Kidney (tissue), 14 donors: Measurements from ENCODE around the gene RAPGEF6. TPM values are rescaled to one million over a fixed set of nuclear protein-coding genes. Genes with fewer than 3 reads are reported as not detected.

Source experiments
- DNase-seq, 5 donors: peaks; one replicate each; pipeline ENCODE4 v3.0.0-alpha.2; 2013 to 2020
- FAIRE-seq: peaks from 2 replicates; lab custom pipeline; 2012; peaks lifted over from hg19 to GRCh38; lab: Jason Lieb, UNC
- H3K27ac ChIP-seq, 2 donors: one replicate each; pipeline ENCODE4 v1.7.0; 2013; ENCODE audit warnings: low read depth in 2 of 2, low read length in 2 of 2, inconsistent platforms in 1 of 2
- H3K27me3 ChIP-seq: one replicate; pipeline ENCODE4 v1.7.1; 2013; ENCODE audit warnings: low read length, inconsistent platforms; ENCODE audit not compliant: control insufficient read depth, insufficient read depth
- H3K36me3 ChIP-seq, 3 donors: one replicate each; pipeline versions ENCODE4 v1.7.0 to v1.7.1; 2013; ENCODE audit warnings: low read length in 3 of 3, control low read depth in 1 of 3, inconsistent platforms in 1 of 3; ENCODE audit not compliant: insufficient read depth in 3 of 3, control insufficient read depth in 2 of 3
- H3K4me1 ChIP-seq, 3 donors: one replicate each; pipeline versions ENCODE4 v1.7.0 to v1.7.1; 2013; ENCODE audit warnings: low read length in 3 of 3, inconsistent platforms in 1 of 3, low read depth in 1 of 3; ENCODE audit not compliant: control insufficient read depth in 2 of 3, insufficient read depth in 2 of 3
- H3K4me3 ChIP-seq, 3 donors: one replicate each; pipeline versions ENCODE4 v1.7.0 to v1.8.1; 2013; ENCODE audit warnings: low read length in 3 of 3, control low read depth in 1 of 3, inconsistent platforms in 1 of 3
- H3K9ac ChIP-seq, 3 donors: one replicate each; pipeline versions ENCODE4 v1.7.0 to v1.7.1; 2013; ENCODE audit warnings: low read length in 3 of 3, control low read depth in 1 of 3, inconsistent platforms in 1 of 3
- H3K9me3 ChIP-seq, 3 donors: one replicate each; pipeline versions ENCODE4 v1.7.0 to v1.7.1; 2013; ENCODE audit warnings: low read length in 3 of 3, control low read depth in 1 of 3, inconsistent platforms in 1 of 3; ENCODE audit not compliant: control insufficient read depth in 2 of 3, insufficient read depth in 1 of 3
- intact Hi-C: fragments of 100-400 bp; cut with DNase I; formaldehyde crosslinking; loops from one replicate; pipeline ENCODE4 v1.11.1; 2022
- polyA plus RNA-seq: library from polyadenylated mRNA; stranded (reverse); fragments of 350-450 nt; fragmentation: Illumina TruSeq; extraction: RNeasy Lipid Tissue Mini Kit (QIAGEN cat#74804); gene quantifications from one replicate; pipeline ENCODE4 v1.2.3, GENCODE V29; 2014; ENCODE audit warnings: low read depth, low replicate concordance; ENCODE audit not compliant: insufficient read depth
- total RNA-seq: library from RNA; stranded (reverse); fragmentation: NEBNext Ultra II Directional; extraction: Animal tissue kit (Norgen Biotek cat#: 25700); gene quantifications from one replicate; pipeline ENCODE4 v1.2.1, GENCODE V29; 2021
- TF ChIP-seq, protein P1 (sequence below): IDR thresholded peaks from 3 replicates; pipeline ENCODE4 v1.5.1; 2012; ENCODE audit warnings: mild to moderate bottlenecking, moderate library complexity, borderline replicate concordance; ENCODE audit not compliant: insufficient read depth; ENCODE audit errors: extremely low read depth
- donor health status: control.
- donor health status: control.
- donor health status: control.
- donor health status: control.
- donor health status: control.
- donor health status: DM: yes; HTN: yes; CAD: no.
- donor health status: Normal renal cell carcinoma (clear cell type).

RAPGEF6 gene
- total and polyA plus RNA-seq, 2 donors from 2014 or later = 1.8 to 28.6 TPM

DNA sequence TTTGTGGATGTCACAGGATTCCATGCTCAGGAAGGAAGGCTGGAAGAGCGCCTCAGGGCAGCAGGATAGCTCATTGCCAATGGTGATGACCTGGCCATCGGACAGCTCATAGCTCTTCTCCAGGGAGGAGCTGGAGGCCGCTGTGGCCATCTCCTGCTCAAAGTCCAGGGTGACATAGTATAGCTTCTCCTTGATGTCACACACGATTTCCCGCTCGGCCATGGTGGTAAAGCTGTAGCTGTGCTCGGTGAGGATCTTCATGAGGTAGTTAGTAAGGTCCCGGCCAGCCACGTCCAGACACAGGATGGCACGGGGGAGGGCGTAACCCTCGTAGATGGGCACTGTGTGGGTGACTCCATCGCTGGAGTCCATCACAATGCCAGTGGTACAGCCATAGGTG, 24.3 kb upstream of the RAPGEF6 start:
- H3K4me3 ChIP-seq = no peak overlapping the region
- H3K27ac ChIP-seq = no peak overlapping the region
- H3K9me3 ChIP-seq = no peaks in the 10 kb centered on the region
- H3K4me1 ChIP-seq = no peaks in the 10 kb centered on the region
- peaks cover 10 to 24% (median 13%) of the 10 kb centered on the region in 3 donors for H3K36me3 ChIP-seq
- H3K27me3 ChIP-seq = no peaks in the 10 kb centered on the region
- FAIRE-seq (no peak), DNase-seq (no peak)
- no peak overlapping the region for H3K9ac ChIP-seq
- TF ChIP-seq, protein P1, sequence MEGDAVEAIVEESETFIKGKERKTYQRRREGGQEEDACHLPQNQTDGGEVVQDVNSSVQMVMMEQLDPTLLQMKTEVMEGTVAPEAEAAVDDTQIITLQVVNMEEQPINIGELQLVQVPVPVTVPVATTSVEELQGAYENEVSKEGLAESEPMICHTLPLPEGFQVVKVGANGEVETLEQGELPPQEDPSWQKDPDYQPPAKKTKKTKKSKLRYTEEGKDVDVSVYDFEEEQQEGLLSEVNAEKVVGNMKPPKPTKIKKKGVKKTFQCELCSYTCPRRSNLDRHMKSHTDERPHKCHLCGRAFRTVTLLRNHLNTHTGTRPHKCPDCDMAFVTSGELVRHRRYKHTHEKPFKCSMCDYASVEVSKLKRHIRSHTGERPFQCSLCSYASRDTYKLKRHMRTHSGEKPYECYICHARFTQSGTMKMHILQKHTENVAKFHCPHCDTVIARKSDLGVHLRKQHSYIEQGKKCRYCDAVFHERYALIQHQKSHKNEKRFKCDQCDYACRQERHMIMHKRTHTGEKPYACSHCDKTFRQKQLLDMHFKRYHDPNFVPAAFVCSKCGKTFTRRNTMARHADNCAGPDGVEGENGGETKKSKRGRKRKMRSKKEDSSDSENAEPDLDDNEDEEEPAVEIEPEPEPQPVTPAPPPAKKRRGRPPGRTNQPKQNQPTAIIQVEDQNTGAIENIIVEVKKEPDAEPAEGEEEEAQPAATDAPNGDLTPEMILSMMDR = no peak
- intact Hi-C loops = no loop called here

DNA sequence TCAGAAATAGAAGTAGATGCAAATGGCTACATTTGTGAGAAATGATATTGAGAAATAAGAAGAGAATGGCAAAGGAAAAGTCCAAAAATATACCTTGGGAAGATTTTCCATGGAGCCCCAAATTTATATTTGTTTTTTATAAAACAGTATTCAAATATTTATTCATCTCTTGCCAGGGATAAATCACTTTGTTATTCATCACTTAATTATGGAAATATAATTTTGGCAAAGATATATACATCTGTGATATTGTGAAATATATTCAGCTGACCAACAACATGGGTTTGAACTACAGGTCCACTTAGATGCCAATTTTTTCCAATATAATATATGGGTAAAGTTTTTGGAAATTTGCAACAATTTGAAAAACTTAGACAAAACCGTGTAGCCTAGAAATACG, 19.7 kb upstream of the RAPGEF6 start:
- Histone ChIP-seq H3K9me3 (no peaks in the 10 kb centered on the region), H3K36me3 (peaks cover 11 to 27% (median 14%) of the 10 kb centered on the region in 3 donors), H3K4me3 (no peak overlapping the region), H3K27me3 (no peaks in the 10 kb centered on the region), H3K9ac (no peak overlapping the region), H3K27ac (no peak overlapping the region), H3K4me1 (no peaks in the 10 kb centered on the region)
- TF ChIP-seq, protein P1 = no peak
- no peak for DNase-seq
- FAIRE-seq = no peak
- intact Hi-C loops = no loop called here

DNA sequence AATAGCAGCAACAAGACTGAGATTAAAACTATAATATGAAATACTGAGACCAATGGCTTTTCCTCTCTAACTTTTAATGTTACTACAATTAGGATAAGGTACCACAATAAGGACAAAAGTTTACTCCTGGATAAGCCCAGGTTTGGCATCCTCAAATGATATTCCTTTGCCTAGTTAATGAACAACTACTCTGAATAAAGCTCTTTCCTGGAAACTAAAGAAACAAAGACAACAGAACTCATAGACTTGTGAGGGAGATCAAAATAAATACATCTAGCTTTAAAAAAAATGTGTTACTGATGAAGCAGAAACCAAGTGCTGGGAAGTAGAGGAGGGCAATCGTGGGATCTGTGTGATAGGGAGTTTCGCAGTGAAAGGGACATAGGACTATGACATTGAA, 19.3 kb upstream of the RAPGEF6 start:
- no peak overlapping the region for H3K27ac ChIP-seq
- no peaks in the 10 kb centered on the region for H3K27me3 ChIP-seq
- FAIRE-seq = no peak

More for the DNA sequence above, 19.3 kb upstream of the RAPGEF6 start:
- TF ChIP-seq, protein P1 = no peak
- intact Hi-C loops = no loop called here
- Histone ChIP-seq H3K9ac (no peak overlapping the region), H3K4me1 (no peaks in the 10 kb centered on the region), H3K36me3 (peaks cover 8 to 23% (median 10%) of the 10 kb centered on the region in 3 donors), H3K4me3 (no peak overlapping the region), H3K9me3 (no peaks in the 10 kb centered on the region)
- DNase-seq = no peak
